ENCODE measurements around the gene MYZAP. TPM values are rescaled to one million over a fixed set of nuclear protein-coding genes. Genes with fewer than 3 reads are reported as not detected.

Gene MYZAP
- total and polyA plus RNA-seq, 2 of the 8 experiments (the other 6 are each of a cell fraction or from before 2014, with no cell fraction given): 0.41 to 0.65 TPM

GRCh38 chr15:57553526-57553925 lies 38.2 kb upstream of the MYZAP start:
- peak in 1 of 2 experiments; percentile 56 for DNase-seq (ENCODE audit: low read depth in 1 of 2, low spot score in 2 of 2)
- H2BK12ac ChIP-seq (ENCODE audit: low read depth, low read length): peak overlapping the region; percentile 39; the same call in 1 of the 2 replicates
- no peak overlapping the region for H3K4ac ChIP-seq (replicated peaks; ENCODE audit: insufficient read length, low read depth, low read length)
- H4K8ac ChIP-seq (ENCODE audit: extremely low read depth, insufficient read depth, low read length): peak overlapping the region; percentile 28; the same call in 1 of the 2 replicates
- peaks cover 0 to 13% (median 5%) of the 10 kb centered on the region in 4 experiments; a peak in 6 of 7 replicates for H3K4me1 ChIP-seq (replicated peaks in 1 of 4; ENCODE audit: control insufficient read depth in 3 of 4, insufficient read depth in 4 of 4, low read length in 3 of 4)
- H3K79me1 ChIP-seq (ENCODE audit: low read depth, low read length): no peaks in the 10 kb centered on the region
- ChIA-PET CTCF (ENCODE audit: partially characterized antibody) (interaction anchor here (0.7 to 4.0 kb wide), 18 partner anchors 8 to 418 kb away, joined by 3 to 18 read pairs (median 4); no protein-coding TSS in a partner anchor), POLR2A (ENCODE audit: partially characterized antibody) (interaction anchor here (1.0 kb wide), 2 partner anchors 39 to 82 kb away, joined by 3 read pairs; no protein-coding TSS in a partner anchor)
- TF ChIP-seq RAD21 (IDR thresholded peaks at IDR 0.05 in 1 of 2, conservative IDR thresholded peaks at IDR 0.05 in 1 of 2; ENCODE audit: low read depth in 2 of 2, low read length in 2 of 2) (peak; percentile 25 to 43; a peak in 3 of 4 replicates), SUZ12 (IDR thresholded peaks at IDR 0.05; ENCODE audit: low read length) (no peak), GTF2F1 (IDR thresholded peaks at IDR 0.05; ENCODE audit: borderline replicate concordance, low read depth, low read length) (no peak), SIRT6 (IDR thresholded peaks at IDR 0.05; ENCODE audit: low read length) (no peak), CTCF (IDR thresholded peaks at IDR 0.05; ENCODE audit: control extremely low read depth in 1 of 3, insufficient read depth in 1 of 3, low read depth in 1 of 3, low read length in 3 of 3) (peak; percentile 28 to 54 (median 47); a peak in 3 of 4 replicates), RNF2 (IDR thresholded peaks at IDR 0.05; ENCODE audit: borderline replicate concordance, low read depth, low read length, missing control alignments, poor library complexity, severe bottlenecking) (no peak)
- no peak overlapping the region for H3K4me2 ChIP-seq (ENCODE audit: insufficient read depth in 1 of 2, low read depth in 2 of 2, low read length in 2 of 2)
- no peak for FAIRE-seq
- H3K18ac ChIP-seq (ENCODE audit: extremely low read depth, low read length): no peak overlapping the region; the same call in 1 of the 2 replicates
- no peak overlapping the region for H3K23ac ChIP-seq (ENCODE audit: insufficient read length)
- 96% methylated on average over 5 of the region's 5 CpGs; no CpG with 5 or more reads in 1 of the 2 experiments for WGBS, 2 experiments (ENCODE audit: extremely low coverage in 1 of 2, insufficient coverage in 1 of 2, insufficient read length in 1 of 2, insufficient replicate concordance in 2 of 2, low coverage in 1 of 2, low lambda C conversion rate in 2 of 2, missing lambda C conversion rate in 1 of 2)
- no peak overlapping the region for H4K5ac ChIP-seq (ENCODE audit: insufficient read length, low read depth, low read length)
- no peak overlapping the region for H2BK120ac ChIP-seq (replicated peaks; ENCODE audit: low read depth, low read length)
- H3K27ac ChIP-seq (ENCODE audit: low read depth, low read length): no peak overlapping the region
- peaks cover 5 to 24% (median 17%) of the 10 kb centered on the region in 4 experiments; a peak in 6 of 8 replicates for H3K36me3 ChIP-seq (ENCODE audit: control insufficient read depth in 2 of 4, insufficient read depth in 4 of 4, low read length in 3 of 4)
- no peaks in the 10 kb centered on the region for H3K79me2 ChIP-seq (ENCODE audit: control insufficient read depth in 1 of 2, insufficient read depth in 2 of 2, low read length in 2 of 2)
- no peak overlapping the region; a peak in 1 of 7 replicates for H3K9ac ChIP-seq (replicated peaks in 1 of 4; ENCODE audit: extremely low read depth in 1 of 4, low read depth in 3 of 4, low read length in 3 of 4)
- H3K27me3 ChIP-seq (replicated peaks in 1 of 4; ENCODE audit: control insufficient read depth in 3 of 4, extremely low read depth in 1 of 4, insufficient read depth in 3 of 4, low read length in 3 of 4): no peaks in the 10 kb centered on the region
- peak overlapping the region; percentile 8 for H4K91ac ChIP-seq (replicated peaks; ENCODE audit: insufficient read length, low read length)
- H3K4me3 ChIP-seq (ENCODE audit: extremely low read depth in 1 of 4, insufficient read depth in 2 of 4, low read depth in 3 of 4, low read length in 4 of 4): no peak overlapping the region
- H2BK15ac ChIP-seq (ENCODE audit: low read length): no peak overlapping the region
- no peaks in the 10 kb centered on the region for H3K23me2 ChIP-seq (ENCODE audit: low read depth, low read length)
- H3K9me3 ChIP-seq (ENCODE audit: insufficient read depth in 2 of 2, low read depth in 1 of 2, low read length in 1 of 2): no peaks in the 10 kb centered on the region
- 0 out of 2 replicates have a peak overlapping the region, but pooled peaks have one; percentile 20 for H2AK5ac ChIP-seq (ENCODE audit: low read depth, low read length)
- H2AFZ ChIP-seq (ENCODE audit: low read length): no peak overlapping the region
- no peak overlapping the region for H3K56ac ChIP-seq (replicated peaks; ENCODE audit: insufficient read length, low read depth, low read length)
- no peak overlapping the region for H3K14ac ChIP-seq (ENCODE audit: insufficient read length)
- H2BK20ac ChIP-seq (ENCODE audit: low read length): no peak overlapping the region
- peak overlapping the region; percentile 47; the same call in 1 of the 2 replicates for H2BK5ac ChIP-seq (ENCODE audit: low read depth, low read length)
- H4K20me1 ChIP-seq (replicated peaks in 1 of 2; ENCODE audit: control insufficient read depth in 1 of 2, insufficient read depth in 2 of 2, low read length in 2 of 2): no peaks in the 10 kb centered on the region

Measured in H1 (cell line).